Stimulated activated CD4-positive, alpha-beta T cell treated with anti-CD3 and anti-CD28 coated beads, Interleukin-1b, Interleukin-23, amount 100 ng/mL, for 1 hour (primary cell): Measurements from ENCODE around the gene MYO5B.
"Not testable (repeated sequence)": the region's sequence is repeated elsewhere in the genome, so short reads cannot be mapped to it uniquely, and the experiment has no call there.

Experiments
- DNase-seq, 2 donors: peaks; one replicate each; pipeline ENCODE4 v3.0.0-alpha.2; 2020; ENCODE audit warnings: low read depth in 2 of 2

Gene MYO5B

GRCh38 chr18:50099725-50100407 is 95.1 kb downstream of the MYO5B start:
- no peak for DNase-seq

GRCh38 chr18:50097702-50098101 is 97.2 kb downstream of the MYO5B start:
- no peak for DNase-seq

- DNase-seq, result no peak
Observed at GRCh38 chr18:50096766-50097435, 98.0 kb downstream of the MYO5B start.

- DNase-seq, result not testable (repeated sequence)
Observed at GRCh38 chr18:50094786-50095185, 100.2 kb downstream of the MYO5B start.

GRCh38 chr18:50094221-50094773 is 100.7 kb downstream of the MYO5B start:
- no peak for DNase-seq

- DNase-seq, result no peak
Observed at GRCh38 chr18:50093366-50094064, 101.4 kb downstream of the MYO5B start.

GRCh38 chr18:50092245-50092805 is 102.6 kb downstream of the MYO5B start:
- no peak for DNase-seq

- no peak for DNase-seq
Observed at GRCh38 chr18:50091509-50092244, 103.3 kb downstream of the MYO5B start.

- no peak for DNase-seq
Observed at GRCh38 chr18:50090370-50091312, 104.3 kb downstream of the MYO5B start.

GRCh38 chr18:50089702-50090101 is 105.2 kb downstream of the MYO5B start:
- DNase-seq, result no peak

- DNase-seq, result no peak
Observed at GRCh38 chr18:50083708-50084107, 111.2 kb downstream of the MYO5B start.

- DNase-seq, result no peak
Observed at GRCh38 chr18:50080932-50081560, 113.9 kb downstream of the MYO5B start.

GRCh38 chr18:50080316-50080715 is 114.6 kb downstream of the MYO5B start:
- DNase-seq, result no peak

- DNase-seq, result no peak
Observed at GRCh38 chr18:50079571-50080295, 115.2 kb downstream of the MYO5B start.

GRCh38 chr18:50076277-50076676 is 118.7 kb downstream of the MYO5B start:
- DNase-seq, result no peak

GRCh38 chr18:50075772-50076171 is 119.2 kb downstream of the MYO5B start:
- no peak for DNase-seq

- no peak for DNase-seq
Observed at GRCh38 chr18:50074404-50074803, 120.5 kb downstream of the MYO5B start.

- DNase-seq, result no peak
Observed at GRCh38 chr18:50073319-50073718, 121.6 kb downstream of the MYO5B start.

GRCh38 chr18:50072146-50072545 is 122.8 kb downstream of the MYO5B start:
- no peak for DNase-seq
